Ascending aorta (tissue), 2 donors: ENCODE measurements around the gene DDX49. TPM values are rescaled to one million over a fixed set of nuclear protein-coding genes. Genes with fewer than 3 reads are reported as not detected.

Source experiments
- DNase-seq, 2 donors: peaks; one replicate each; pipeline ENCODE4 v3.0.0-alpha.2; 2019; ENCODE audit warnings: low spot score in 2 of 2
- H3K27ac ChIP-seq, 2 donors: fragments of 200-600 bp; sonication (generic); one replicate each; pipeline ENCODE4 v1.5.1; 2016 to 2017; ENCODE audit warnings: mild to moderate bottlenecking in 1 of 2
- H3K27me3 ChIP-seq: fragments of 200-600 bp; sonication (generic); one replicate; pipeline ENCODE4 v1.5.1; 2017
- H3K36me3 ChIP-seq, 2 donors: fragments of 200-600 bp; sonication (generic); one replicate each; pipeline ENCODE4 v1.5.1; 2016
- H3K4me1 ChIP-seq, 2 donors: fragments of 200-600 bp; sonication (generic); one replicate each; pipeline ENCODE4 v1.5.1; 2016 to 2017; ENCODE audit warnings: mild to moderate bottlenecking in 1 of 2
- H3K4me3 ChIP-seq, 2 donors: fragments of 200-600 bp; sonication (generic); one replicate each; pipeline ENCODE4 v1.5.1; 2016 to 2017; ENCODE audit warnings: mild to moderate bottlenecking in 1 of 2
- H3K9me3 ChIP-seq, 2 donors: fragments of 200-600 bp; sonication (generic); one replicate each; pipeline ENCODE4 v1.5.1; 2016
- intact Hi-C: fragments of 100-400 bp; cut with DNase I; formaldehyde crosslinking; loops from one replicate; pipeline ENCODE4 v1.15.1; 2023
- total RNA-seq: library from RNA; depleted of rRNA; stranded (reverse); fragments of >200 nt; gene quantifications from one replicate; pipeline ENCODE4 v1.1.0, GENCODE V29; 2016
- TF ChIP-seq, protein P1 (sequence below), 3 experiments: fragments of 200-600 bp in 2 of 3; fragments of 450-650 bp in 1 of 3; sonication (generic) in 2 of 3; IDR thresholded peaks; one replicate each; pipeline ENCODE4 v1.5.1; 2016 to 2019; ENCODE audit warnings: antibody characterized with exemption in 3 of 3, mild to moderate bottlenecking in 1 of 3, moderate library complexity in 1 of 3

DDX49 gene
- total RNA-seq, 1 donor from 2014 or later: 51.6 TPM

DNA sequence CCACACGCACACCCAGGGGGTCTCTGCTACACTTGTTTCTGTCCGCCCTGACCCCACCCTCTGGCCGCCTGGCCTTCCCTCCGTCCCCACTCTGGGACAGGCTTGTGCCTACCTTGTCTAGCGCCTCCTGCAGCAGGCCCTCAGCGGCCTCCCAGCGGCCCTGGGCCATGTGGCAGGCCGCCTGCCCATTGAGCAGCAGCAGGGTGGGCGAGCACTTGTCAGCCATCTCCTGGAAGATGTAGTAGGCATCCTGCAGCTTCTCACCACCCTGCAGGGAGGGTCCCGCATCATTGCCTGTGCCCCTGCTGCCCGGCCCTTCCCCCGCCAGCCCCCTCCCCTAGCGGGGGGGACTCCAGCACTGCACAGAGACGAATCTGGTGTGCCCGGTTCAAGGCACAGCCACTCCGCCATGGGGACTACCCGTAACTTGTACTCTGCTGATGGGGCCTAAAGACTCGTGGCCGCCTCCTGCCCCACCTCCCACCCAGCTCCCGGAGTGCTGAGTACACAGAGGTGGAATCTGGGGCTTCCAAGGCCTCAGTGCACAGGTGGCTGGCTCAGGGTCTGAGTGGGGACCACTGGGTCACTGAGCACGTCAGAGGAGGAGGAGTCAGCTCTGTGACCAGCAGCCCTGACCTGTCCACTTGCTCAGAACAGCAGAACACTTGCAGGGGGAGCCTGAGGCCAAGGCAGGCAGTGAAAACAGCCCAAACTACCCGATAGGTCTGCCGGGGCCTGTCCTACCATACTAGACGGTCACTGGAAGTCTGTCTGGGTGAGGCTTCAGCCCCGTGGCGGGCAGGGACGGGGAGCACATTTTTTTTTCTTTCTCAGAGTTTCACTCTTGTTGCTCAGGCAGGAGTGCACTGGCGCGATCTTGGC is 16.1 kb upstream of the DDX49 start:
- no peaks in the 10 kb centered on the region for H3K9me3 ChIP-seq
- no peak overlapping the region for H3K4me3 ChIP-seq
- H3K27ac ChIP-seq: no peak overlapping the region
- DNase-seq: no peak
- no peaks in the 10 kb centered on the region for H3K27me3 ChIP-seq
- H3K4me1 ChIP-seq: no peaks in the 10 kb centered on the region
- intact Hi-C loops: no loop called here
- H3K36me3 ChIP-seq: peaks cover 64 to 85% of the 10 kb centered on the region in 2 donors
- TF ChIP-seq, protein P1, sequence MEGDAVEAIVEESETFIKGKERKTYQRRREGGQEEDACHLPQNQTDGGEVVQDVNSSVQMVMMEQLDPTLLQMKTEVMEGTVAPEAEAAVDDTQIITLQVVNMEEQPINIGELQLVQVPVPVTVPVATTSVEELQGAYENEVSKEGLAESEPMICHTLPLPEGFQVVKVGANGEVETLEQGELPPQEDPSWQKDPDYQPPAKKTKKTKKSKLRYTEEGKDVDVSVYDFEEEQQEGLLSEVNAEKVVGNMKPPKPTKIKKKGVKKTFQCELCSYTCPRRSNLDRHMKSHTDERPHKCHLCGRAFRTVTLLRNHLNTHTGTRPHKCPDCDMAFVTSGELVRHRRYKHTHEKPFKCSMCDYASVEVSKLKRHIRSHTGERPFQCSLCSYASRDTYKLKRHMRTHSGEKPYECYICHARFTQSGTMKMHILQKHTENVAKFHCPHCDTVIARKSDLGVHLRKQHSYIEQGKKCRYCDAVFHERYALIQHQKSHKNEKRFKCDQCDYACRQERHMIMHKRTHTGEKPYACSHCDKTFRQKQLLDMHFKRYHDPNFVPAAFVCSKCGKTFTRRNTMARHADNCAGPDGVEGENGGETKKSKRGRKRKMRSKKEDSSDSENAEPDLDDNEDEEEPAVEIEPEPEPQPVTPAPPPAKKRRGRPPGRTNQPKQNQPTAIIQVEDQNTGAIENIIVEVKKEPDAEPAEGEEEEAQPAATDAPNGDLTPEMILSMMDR (IDR thresholded peaks at IDR 0.05): no peak

DNA sequence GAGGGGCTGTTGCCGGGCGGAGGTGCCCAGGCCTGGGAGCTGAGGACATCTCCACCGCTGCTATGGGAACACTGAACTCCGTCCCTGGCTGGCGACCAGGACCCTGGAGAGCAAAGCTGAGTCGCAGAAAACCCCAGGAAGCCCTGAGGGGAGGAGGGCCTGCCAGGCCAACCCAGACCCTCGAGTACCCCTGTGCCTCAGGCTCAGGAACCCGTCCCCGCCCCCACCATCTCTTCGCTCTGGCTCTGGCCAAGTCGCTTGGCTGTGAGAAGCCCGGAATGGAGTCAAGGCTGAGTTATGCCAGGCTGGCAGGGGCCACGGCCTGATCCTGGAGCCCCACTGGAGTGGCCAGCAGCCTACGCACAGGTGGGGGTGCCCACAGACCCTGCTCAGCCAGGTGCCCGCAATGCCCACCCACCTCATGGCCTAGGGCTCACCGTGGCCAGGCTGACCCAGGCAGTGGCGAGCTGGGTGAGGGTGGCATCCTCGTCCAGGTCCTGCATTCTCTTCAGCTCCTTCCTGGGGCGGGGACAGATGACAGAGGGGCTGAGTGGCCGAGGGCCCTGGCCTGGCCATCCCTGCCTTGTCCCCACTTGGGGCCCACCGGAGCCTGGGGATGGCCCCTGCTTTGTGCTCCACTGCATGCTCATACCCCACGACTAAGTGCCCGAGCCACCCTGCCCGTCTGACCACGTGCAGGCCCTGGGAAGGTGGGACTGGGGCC is 15.0 kb upstream of the DDX49 start:
- no peaks in the 10 kb centered on the region for H3K27me3 ChIP-seq
- H3K4me3 ChIP-seq: no peak overlapping the region
- H3K27ac ChIP-seq: no peak overlapping the region
- peaks cover 59 to 80% of the 10 kb centered on the region in 2 donors for H3K36me3 ChIP-seq
- DNase-seq: no peak
- H3K9me3 ChIP-seq: no peaks in the 10 kb centered on the region
- no peaks in the 10 kb centered on the region for H3K4me1 ChIP-seq
- intact Hi-C loops: no loop called here
- TF ChIP-seq, protein P1 (IDR thresholded peaks at IDR 0.05): no peak

DNA sequence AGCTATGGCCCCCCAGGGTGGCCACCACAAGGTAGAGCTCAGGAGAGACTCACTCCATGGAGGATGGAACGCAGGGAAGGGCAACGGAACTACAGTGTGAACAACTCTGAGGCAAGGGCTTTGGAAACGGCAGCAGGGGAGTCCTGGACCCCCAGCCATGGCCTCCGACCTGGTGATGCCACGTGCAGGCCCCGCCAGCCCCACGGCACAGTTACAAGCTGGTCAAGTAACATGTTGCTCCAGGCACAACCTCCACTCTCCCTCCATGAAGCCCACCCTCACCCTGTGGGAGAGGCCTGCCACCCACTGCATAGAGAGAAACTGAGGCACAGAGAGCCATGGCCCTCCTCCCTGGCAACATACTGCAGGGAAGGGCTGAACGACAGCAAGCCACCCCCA is 14.5 kb upstream of the DDX49 start:
- TF ChIP-seq, protein P1 (IDR thresholded peaks at IDR 0.05): no peak
- Histone ChIP-seq H3K27ac (no peak overlapping the region), H3K27me3 (no peaks in the 10 kb centered on the region), H3K4me1 (no peaks in the 10 kb centered on the region), H3K4me3 (no peak overlapping the region), H3K36me3 (peaks cover 54 to 74% of the 10 kb centered on the region in 2 donors), H3K9me3 (no peaks in the 10 kb centered on the region)
- DNase-seq: no peak
- intact Hi-C loops: no loop called here

DNA sequence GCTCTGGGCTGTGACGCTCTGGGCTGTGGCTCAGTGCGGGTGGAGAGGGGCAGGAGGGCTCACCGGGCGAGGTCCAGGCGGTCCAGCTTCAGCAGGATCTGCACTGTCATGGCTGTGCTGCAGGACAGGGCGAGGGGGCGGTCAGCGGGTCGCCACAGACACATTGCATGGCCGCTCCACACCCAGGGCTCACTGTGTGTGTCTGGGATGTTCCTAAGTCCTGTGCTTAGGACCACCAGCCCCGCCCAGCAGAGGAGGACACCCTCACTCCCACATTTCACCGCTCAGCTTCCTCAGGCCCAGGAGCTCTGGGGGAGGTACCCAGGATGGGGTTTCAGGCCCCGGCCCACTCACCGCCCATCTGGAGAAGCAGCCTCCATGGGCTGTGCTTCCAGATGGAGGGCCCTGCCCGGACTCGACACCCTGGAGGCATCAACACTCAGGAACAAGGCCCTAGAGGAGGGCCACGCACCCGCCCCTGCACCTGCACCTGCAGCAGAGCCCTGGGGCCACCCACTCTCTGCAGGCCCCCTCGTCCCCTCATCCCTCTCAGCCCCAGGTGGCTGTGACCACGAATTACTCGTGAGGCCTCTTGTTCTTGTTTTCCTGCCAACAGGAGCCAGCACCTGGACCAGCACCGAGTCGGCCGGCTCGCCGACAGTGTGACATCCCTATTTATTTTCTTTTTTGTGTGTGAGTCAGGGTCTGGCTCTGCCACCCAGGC is 13.8 kb upstream of the DDX49 start:
- Histone ChIP-seq H3K27me3 (no peaks in the 10 kb centered on the region), H3K9me3 (no peaks in the 10 kb centered on the region), H3K36me3 (peaks cover 49 to 68% of the 10 kb centered on the region in 2 donors), H3K4me1 (no peaks in the 10 kb centered on the region), H3K4me3 (no peak overlapping the region), H3K27ac (no peak overlapping the region)
- TF ChIP-seq, protein P1 (IDR thresholded peaks at IDR 0.05): no peak
- intact Hi-C loops: no loop called here
- no peak for DNase-seq

DNA sequence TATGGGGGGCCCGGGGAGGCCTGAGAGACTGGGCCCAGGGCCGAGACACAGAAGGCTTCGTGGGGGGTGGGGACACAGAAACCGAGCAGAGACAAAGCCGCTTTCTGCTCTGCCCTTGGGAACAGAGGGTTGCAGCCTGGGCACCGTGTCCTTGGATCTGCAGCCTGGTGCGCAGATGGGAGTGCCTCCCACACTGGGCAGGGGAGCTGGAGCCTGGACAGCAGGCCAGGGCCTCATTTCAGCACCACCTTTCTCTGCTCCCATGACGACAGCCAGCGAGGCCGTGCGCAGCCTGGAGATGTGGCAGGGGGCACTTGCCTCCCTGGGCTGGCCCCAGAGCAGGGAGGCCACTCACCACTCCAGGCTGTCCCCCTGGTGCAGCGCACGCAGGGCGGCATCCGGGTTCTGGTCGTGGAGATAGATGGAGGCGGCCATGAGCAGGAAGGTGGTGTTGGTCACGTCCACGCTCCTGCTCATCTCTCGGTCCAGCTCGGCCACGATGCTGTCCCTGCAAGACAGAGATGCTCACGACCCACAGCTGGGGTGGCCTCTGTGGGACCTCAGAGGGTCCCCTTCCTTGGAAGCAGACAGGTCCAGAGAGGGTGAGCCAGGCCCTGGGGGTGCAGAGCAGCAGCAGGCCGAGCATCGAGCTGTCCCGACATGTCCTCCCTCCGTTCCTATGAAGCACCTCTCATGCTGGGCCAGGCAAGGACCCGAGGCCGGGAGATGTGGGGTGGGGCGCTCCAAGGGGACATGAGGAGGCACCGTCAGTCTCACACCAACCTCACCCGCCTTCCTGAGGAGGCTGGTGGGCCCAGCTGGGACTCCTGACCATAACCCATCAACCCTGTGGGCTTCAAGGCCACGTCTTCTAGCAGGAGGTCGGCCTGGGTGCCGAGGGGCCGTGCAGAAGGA is 12.7 kb upstream of the DDX49 start:
- peaks cover 49 to 57% of the 10 kb centered on the region in 2 donors for H3K36me3 ChIP-seq
- TF ChIP-seq, protein P1 (IDR thresholded peaks at IDR 0.05): no peak
- DNase-seq: no peak
- no peaks in the 10 kb centered on the region for H3K4me1 ChIP-seq
- no peak overlapping the region for H3K4me3 ChIP-seq
- no peak overlapping the region for H3K27ac ChIP-seq
- no peaks in the 10 kb centered on the region for H3K9me3 ChIP-seq
- intact Hi-C loops: no loop called here
- H3K27me3 ChIP-seq: no peaks in the 10 kb centered on the region
